ENCODE results near the gene VAV2. TPM values are rescaled to one million over a fixed set of nuclear protein-coding genes. Genes with fewer than 3 reads are reported as not detected.
A peak's percentile ranks its signal among the peaks of the same experiment; 100 is the strongest.

The VAV2 gene
- total and polyA plus RNA-seq, 4 donors: 13.0 to 28.2 (median 16.3) TPM

GRCh38 chr9:133870598-133871595 is 121.2 kb downstream of the VAV2 start:
- H3K9me3 ChIP-seq (ENCODE audit: control insufficient read depth in 4 of 4, insufficient read depth in 3 of 4, low read length in 3 of 4): no peaks in the 10 kb centered on the region
- ATAC-seq (ENCODE audit: insufficient read depth, low FRiP score) (no peak), DNase-seq (no peak)
- H3K36me3 ChIP-seq (ENCODE audit: control insufficient read depth in 4 of 4, insufficient read depth in 4 of 4, low read length in 4 of 4): no peaks in the 10 kb centered on the region
- 96 to 97% methylated on average over 12 of the region's 12 CpGs for WGBS, 2 donors
- no peak overlapping the region for H3K4me3 ChIP-seq
- TF ChIP-seq CTCF (IDR thresholded peaks at IDR 0.05; ENCODE audit: control extremely low read depth, extremely low read depth): no peak
- H3K27me3 ChIP-seq (ENCODE audit: control insufficient read depth in 3 of 3, insufficient read depth in 3 of 3, low read length in 2 of 3): no peaks in the 10 kb centered on the region
- H3K9ac ChIP-seq (ENCODE audit: insufficient read depth in 1 of 2, low read length in 2 of 2): no peak overlapping the region
- peaks cover 0 to 20% (median 5%) of the 10 kb centered on the region in 5 donors for H3K4me1 ChIP-seq (ENCODE audit: control insufficient read depth in 5 of 5, insufficient read depth in 5 of 5, low read length in 5 of 5)
- H3K27ac ChIP-seq (ENCODE audit: low read depth in 1 of 2, low read length in 1 of 2): no peak overlapping the region

- Histone ChIP-seq H3K27me3 (ENCODE audit: control insufficient read depth in 3 of 3, insufficient read depth in 3 of 3, low read length in 2 of 3) (no peaks in the 10 kb centered on the region), H3K9me3 (ENCODE audit: control insufficient read depth in 4 of 4, insufficient read depth in 3 of 4, low read length in 3 of 4) (peaks cover 0 to 9% (median 0%) of the 10 kb centered on the region in 4 donors), H3K4me3 (no peak overlapping the region), H3K9ac (ENCODE audit: insufficient read depth in 1 of 2, low read length in 2 of 2) (no peak overlapping the region), H3K36me3 (ENCODE audit: control insufficient read depth in 4 of 4, insufficient read depth in 4 of 4, low read length in 4 of 4) (no peaks in the 10 kb centered on the region), H3K27ac (ENCODE audit: low read depth in 1 of 2, low read length in 1 of 2) (no peak overlapping the region), H3K4me1 (ENCODE audit: control insufficient read depth in 5 of 5, insufficient read depth in 5 of 5, low read length in 5 of 5) (peaks cover 0 to 20% (median 5%) of the 10 kb centered on the region in 5 donors)
- ATAC-seq (ENCODE audit: insufficient read depth, low FRiP score) (no peak), DNase-seq (peak in 2 of 3 donors; percentile 20 to 31)
- no peak for TF ChIP-seq CTCF (IDR thresholded peaks at IDR 0.05; ENCODE audit: control extremely low read depth, extremely low read depth)
- 18 to 36% methylated on average over 19 of the region's 19 CpGs for WGBS, 2 donors
These were observed 122.3 kb downstream of the VAV2 start for GRCh38 chr9:133869674-133870405.

- DNase-seq (no peak), ATAC-seq (ENCODE audit: insufficient read depth, low FRiP score) (no peak)
- 94 to 96% methylated on average over 18 of the region's 18 CpGs for WGBS, 2 donors
- H3K4me1 ChIP-seq (ENCODE audit: control insufficient read depth in 5 of 5, insufficient read depth in 5 of 5, low read length in 5 of 5): peaks cover 0 to 24% (median 7%) of the 10 kb centered on the region in 5 donors
- H3K9ac ChIP-seq (ENCODE audit: insufficient read depth in 1 of 2, low read length in 2 of 2): no peak overlapping the region
- no peak for TF ChIP-seq CTCF (IDR thresholded peaks at IDR 0.05; ENCODE audit: control extremely low read depth, extremely low read depth)
- H3K36me3 ChIP-seq (ENCODE audit: control insufficient read depth in 4 of 4, insufficient read depth in 4 of 4, low read length in 4 of 4): no peaks in the 10 kb centered on the region
- H3K27ac ChIP-seq (ENCODE audit: low read depth in 1 of 2, low read length in 1 of 2): no peak overlapping the region
- H3K27me3 ChIP-seq (ENCODE audit: control insufficient read depth in 3 of 3, insufficient read depth in 3 of 3, low read length in 2 of 3): no peaks in the 10 kb centered on the region
- H3K9me3 ChIP-seq (ENCODE audit: control insufficient read depth in 4 of 4, insufficient read depth in 3 of 4, low read length in 3 of 4): peaks cover 0 to 9% (median 0%) of the 10 kb centered on the region in 4 donors
- no peak overlapping the region for H3K4me3 ChIP-seq
These were observed 123.9 kb downstream of the VAV2 start for GRCh38 chr9:133868203-133868602.
